GM13977 (cell line): ENCODE measurements around the gene STEAP1.
"Not testable (repeated sequence)": the region's sequence is repeated elsewhere in the genome, so short reads cannot be mapped to it uniquely, and the experiment has no call there.

ENCODE experiments used
- DNase-seq: peaks from one replicate; pipeline ENCODE4 v3.0.0; 2012; ENCODE audit warnings: low spot score
- CTCF ChIP-seq: IDR thresholded peaks from 2 replicates; pipeline ENCODE4 v1.5.1; 2012; ENCODE audit warnings: mild to moderate bottlenecking, control low read depth; ENCODE audit not compliant: insufficient read depth; ENCODE audit errors: extremely low read depth, missing control alignments
- in situ Hi-C: fragments of 300-500 bp; cut with MboI; formaldehyde crosslinking; loops from one replicate; pipeline ENCODE4 v1.12.0; 2022; ENCODE audit warnings: low sequenced_read_pairs, low pct_unique_long_range_greater_than_20kb, mixed read lengths, inconsistent platforms; ENCODE audit not compliant: unreplicated experiment

Gene STEAP1

GRCh38 chr7:90153943-90154771 lies at the start of gene STEAP1:
STEAP1 (plus strand) TSS chr7:90154469; CDS start chr7:90159789, 5,320 bp downstream.
- in situ Hi-C loops, result loop anchor here (25.0 kb wide), 2 partner anchors 108 to 283 kb away; no protein-coding TSS in a partner anchor
- peak; percentile 79 for DNase-seq
- TF ChIP-seq CTCF, result peak; percentile 95

GRCh38 chr7:90114972-90115371 lies 39.3 kb upstream of the STEAP1 start:
- DNase-seq, in situ Hi-C loops: not testable (repeated sequence)

GRCh38 chr7:90118551-90119177 lies 35.6 kb upstream of the STEAP1 start:
- in situ Hi-C loops, DNase-seq: not testable (repeated sequence)

DNA sequence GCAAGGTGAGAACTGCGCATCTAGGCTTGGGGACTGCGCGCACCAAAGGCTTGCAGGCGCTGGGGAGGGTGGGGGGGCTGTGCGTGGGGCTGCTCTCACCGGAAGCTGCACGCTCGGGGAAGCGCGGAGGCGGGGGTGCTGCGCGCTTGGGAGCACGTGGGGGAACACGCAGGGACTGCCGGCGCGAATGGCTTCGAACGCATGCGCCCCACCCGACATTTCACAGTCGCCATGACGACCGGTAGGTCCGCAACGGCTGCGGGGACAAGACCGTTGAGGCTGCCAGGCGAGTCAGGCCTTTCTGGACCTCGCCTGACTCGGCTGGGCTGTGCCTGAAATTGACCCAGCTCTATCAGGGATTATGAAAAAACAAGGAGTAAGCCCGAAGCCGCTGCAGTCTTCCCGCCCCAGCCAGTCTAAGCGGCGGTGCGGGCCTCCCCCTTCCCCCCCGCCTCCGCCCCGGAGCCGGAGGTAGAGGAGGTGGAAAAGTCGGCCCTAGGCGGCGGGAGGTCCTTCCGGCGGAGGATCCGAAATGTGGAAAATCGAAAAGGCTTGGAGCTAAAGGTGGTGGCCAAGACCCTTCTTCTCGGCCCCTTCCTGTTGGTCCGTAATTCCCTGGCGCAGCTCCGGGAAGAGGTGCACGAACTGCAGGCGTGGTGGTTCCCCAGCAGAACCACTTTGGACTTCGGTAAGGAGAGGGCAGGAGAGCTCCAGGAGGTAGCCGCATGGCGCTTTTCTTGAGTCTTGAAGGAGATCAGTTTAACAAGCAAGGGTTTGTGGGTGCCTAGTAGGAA lies 34.9 kb upstream of the STEAP1 start:
- in situ Hi-C loops, result no loop called here
- no peak for TF ChIP-seq CTCF
- DNase-seq, result no peak

DNA sequence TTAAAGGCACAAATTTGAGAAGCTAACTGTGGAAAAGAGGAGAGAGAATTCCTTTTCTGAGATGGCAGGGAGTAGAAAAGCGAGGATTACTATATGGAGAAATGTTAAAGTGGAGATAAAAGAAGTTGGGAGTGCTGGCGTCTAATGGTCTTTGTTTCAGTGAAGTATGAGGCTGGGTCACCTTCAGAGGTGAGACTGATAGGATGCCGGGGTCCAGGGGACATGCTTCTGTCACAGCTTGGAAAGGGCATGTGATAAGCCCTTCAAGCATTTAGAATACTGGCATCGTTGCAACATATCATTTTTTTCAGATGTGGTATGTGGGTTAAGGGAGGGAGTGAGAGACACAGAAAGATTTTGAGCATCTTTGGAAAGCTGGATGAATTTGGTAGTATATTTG lies 34.1 kb upstream of the STEAP1 start:
- DNase-seq, in situ Hi-C loops: not testable (repeated sequence)

DNA sequence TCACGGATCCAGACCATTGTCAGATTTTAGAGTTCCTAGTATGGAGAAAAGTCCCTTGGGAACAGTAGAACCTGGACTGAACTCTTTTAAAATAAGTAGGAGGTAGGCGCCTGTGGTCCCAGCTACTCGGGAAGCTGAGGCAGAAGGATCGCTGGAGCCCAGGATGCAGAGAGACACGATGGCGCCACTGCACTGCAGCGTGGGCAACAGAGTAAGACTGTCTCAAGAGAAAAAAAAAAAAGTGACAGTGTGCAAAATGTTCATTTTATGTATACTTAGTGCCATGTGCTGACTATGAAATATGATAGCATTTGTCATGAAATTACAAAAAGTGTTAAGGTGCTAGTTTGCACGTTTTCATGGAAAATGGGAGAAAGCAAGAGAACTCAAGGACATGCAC lies 22.5 kb upstream of the STEAP1 start:
- DNase-seq, in situ Hi-C loops: not testable (repeated sequence)

- in situ Hi-C loops, DNase-seq: not testable (repeated sequence)
Measured at GRCh38 chr7:90147079-90147960, 6.9 kb upstream of the STEAP1 start.

DNA sequence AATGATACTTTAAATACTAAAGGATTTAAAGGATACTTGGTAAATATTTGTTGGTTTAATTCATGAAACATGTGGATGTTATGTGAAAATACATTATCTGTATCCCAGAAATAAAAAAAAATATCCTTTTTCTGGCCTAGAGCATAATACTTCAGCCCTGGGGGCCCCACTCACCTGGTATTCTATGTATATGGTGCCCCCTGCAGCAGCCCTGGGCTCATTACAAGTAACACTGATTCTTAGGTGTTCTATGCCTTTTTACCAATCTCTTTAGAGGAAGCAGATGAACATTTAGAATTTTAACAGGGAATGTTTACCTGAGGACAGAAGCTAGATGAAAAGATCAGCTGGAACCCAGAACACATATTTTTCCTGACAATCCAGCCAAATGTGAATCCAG lies 4.8 kb upstream of the STEAP1 start:
- in situ Hi-C loops, result not testable (repeated sequence)

GRCh38 chr7:90151884-90152283 lies 2.4 kb upstream of the STEAP1 start:
- in situ Hi-C loops, result loop anchor here (25.0 kb wide), 2 partner anchors 110 to 285 kb away; no protein-coding TSS in a partner anchor
- not testable (repeated sequence) for DNase-seq

More for the DNA sequence above, 4.8 kb upstream of the STEAP1 start:
- TF ChIP-seq CTCF, result peak; percentile 51
- DNase-seq, result not testable (repeated sequence)
